ENCODE data around the gene FBXO42.

GRCh38 chr1:16205891-16206546 is 146.3 kb downstream of the FBXO42 start:
- no peak for TF ChIP-seq ZBTB40 (IDR thresholded peaks at IDR 0.05)
- no peak for TF ChIP-seq ZBTB40 (CRISPR knock-in tag; IDR thresholded peaks at IDR 0.05)
- TF ChIP-seq TEAD4 (IDR thresholded peaks at IDR 0.05; ENCODE audit: low read length) = no peak
- no peak for TF ChIP-seq TEAD4 (CRISPR knock-in tag; IDR thresholded peaks at IDR 0.05; ENCODE audit: borderline replicate concordance)
- no peak for TF ChIP-seq ZNF212 (CRISPR knock-in tag; IDR thresholded peaks at IDR 0.05)
- TF ChIP-seq KAT8 (IDR thresholded peaks at IDR 0.05; ENCODE audit: low read depth) = no peak
- no peak for TF ChIP-seq JUN (IDR thresholded peaks at IDR 0.05; ENCODE audit: borderline replicate concordance, low read depth, low read length)
- no peak for TF ChIP-seq JUN (CRISPR knock-in tag; IDR thresholded peaks at IDR 0.05; ENCODE audit: borderline replicate concordance)
- TF ChIP-seq ZNF280B (CRISPR knock-in tag; IDR thresholded peaks at IDR 0.05) = no peak

Measured in K562 (cell line).